Measurements from ENCODE around the gene LRTM2. TPM values are rescaled to one million over a fixed set of nuclear protein-coding genes. Genes with fewer than 3 reads are reported as not detected.

Gene LRTM2
- total and polyA plus RNA-seq, 9 of the 15 experiments (the other 6 are each of a cell fraction or from before 2014, with no cell fraction given) = 0.09 TPM; not detected in 8

DNA sequence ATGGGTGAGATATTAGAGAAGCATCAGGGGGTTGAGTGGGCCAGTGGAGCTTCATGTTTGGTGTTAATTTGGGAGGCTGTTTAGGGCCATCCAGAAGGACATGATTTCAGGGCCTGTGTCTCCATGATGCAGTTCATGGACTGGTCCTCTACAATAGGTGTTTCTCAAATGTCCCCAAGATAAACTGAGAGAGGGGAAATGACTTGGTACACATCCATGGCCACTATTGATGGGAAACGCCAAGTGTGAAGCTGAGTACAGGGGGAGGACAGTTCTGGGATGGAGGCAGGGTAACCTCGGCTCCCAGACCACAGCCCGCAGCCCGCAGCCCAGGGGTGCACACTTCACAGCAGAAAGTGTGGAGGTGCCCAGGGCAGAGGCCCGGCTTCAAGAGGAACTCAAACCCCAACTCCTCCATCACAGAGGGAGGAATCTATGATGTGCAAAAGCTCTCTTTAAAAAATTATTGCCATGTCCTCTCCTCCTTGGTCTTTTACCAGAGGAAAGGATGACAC lies 64.8 kb downstream of the LRTM2 start:
- ChIA-PET CTCF (ENCODE audit: low intra/inter-chr PET ratio) (no interaction called here), POLR2A (no interaction called here)
- Histone ChIP-seq H3K27ac (ENCODE audit: extremely low read depth, low read depth, low read length) (no peak overlapping the region), H3K9me3 (replicated peaks; ENCODE audit: control insufficient read depth, insufficient read depth, low read depth, low read length) (no peaks in the 10 kb centered on the region), H3K36me3 (ENCODE audit: control insufficient read depth, insufficient read depth, low read length) (no peaks in the 10 kb centered on the region), H3K4me1 (replicated peaks in 1 of 2; ENCODE audit: control insufficient read depth in 2 of 2, insufficient read depth in 2 of 2, low read length in 2 of 2) (peaks cover 7 to 12% of the 10 kb centered on the region in 2 experiments; a peak in 4 of 5 replicates), H3K9me1 (ENCODE audit: control insufficient read depth, insufficient read depth, low read length) (no peaks in the 10 kb centered on the region), H3K79me2 (ENCODE audit: control insufficient read depth, insufficient read depth, low read length) (no peaks in the 10 kb centered on the region), H3K4me3 (no peak overlapping the region), H4K20me1 (replicated peaks; ENCODE audit: control insufficient read depth, insufficient read depth, low read length) (no peaks in the 10 kb centered on the region), H2AFZ (ENCODE audit: low read depth, low read length) (no peak overlapping the region), H3K27me3 (ENCODE audit: control insufficient read depth in 2 of 2, insufficient read depth in 2 of 2, low read length in 2 of 2) (peaks cover 0 to 41% of the 10 kb centered on the region in 2 experiments; a peak in 3 of 5 replicates), H3K9ac (ENCODE audit: insufficient read depth in 1 of 2, low read depth in 2 of 2, low read length in 2 of 2) (no peak overlapping the region), H3K4me2 (ENCODE audit: insufficient read depth, low read length) (no peak overlapping the region)
- DNase-seq (ENCODE audit: extremely low read depth in 1 of 4, low spot score in 3 of 4) = no peak
- BruUV-seq (replicated peaks) = no TSS peak
- TF ChIP-seq NFIX (CRISPR knock-in tag; IDR thresholded peaks at IDR 0.05; ENCODE audit: low read depth) (no peak), MTA3 (IDR thresholded peaks at IDR 0.05; ENCODE audit: borderline replicate concordance) (no peak), PRDM10 (IDR thresholded peaks at IDR 0.05; ENCODE audit: partially characterized antibody) (no peak), MEF2A (IDR thresholded peaks at IDR 0.05; ENCODE audit: control insufficient read depth, low read depth, low read length) (no peak), MAFK (IDR thresholded peaks at IDR 0.05; ENCODE audit: low read length) (no peak), EP300 (IDR thresholded peaks at IDR 0.05; ENCODE audit: low read length) (no peak)
- TF ChIP-seq, protein P1, sequence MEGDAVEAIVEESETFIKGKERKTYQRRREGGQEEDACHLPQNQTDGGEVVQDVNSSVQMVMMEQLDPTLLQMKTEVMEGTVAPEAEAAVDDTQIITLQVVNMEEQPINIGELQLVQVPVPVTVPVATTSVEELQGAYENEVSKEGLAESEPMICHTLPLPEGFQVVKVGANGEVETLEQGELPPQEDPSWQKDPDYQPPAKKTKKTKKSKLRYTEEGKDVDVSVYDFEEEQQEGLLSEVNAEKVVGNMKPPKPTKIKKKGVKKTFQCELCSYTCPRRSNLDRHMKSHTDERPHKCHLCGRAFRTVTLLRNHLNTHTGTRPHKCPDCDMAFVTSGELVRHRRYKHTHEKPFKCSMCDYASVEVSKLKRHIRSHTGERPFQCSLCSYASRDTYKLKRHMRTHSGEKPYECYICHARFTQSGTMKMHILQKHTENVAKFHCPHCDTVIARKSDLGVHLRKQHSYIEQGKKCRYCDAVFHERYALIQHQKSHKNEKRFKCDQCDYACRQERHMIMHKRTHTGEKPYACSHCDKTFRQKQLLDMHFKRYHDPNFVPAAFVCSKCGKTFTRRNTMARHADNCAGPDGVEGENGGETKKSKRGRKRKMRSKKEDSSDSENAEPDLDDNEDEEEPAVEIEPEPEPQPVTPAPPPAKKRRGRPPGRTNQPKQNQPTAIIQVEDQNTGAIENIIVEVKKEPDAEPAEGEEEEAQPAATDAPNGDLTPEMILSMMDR (IDR thresholded peaks at IDR 0.05 in 2 of 3, conservative IDR thresholded peaks at IDR 0.05 in 1 of 3; ENCODE audit: insufficient read depth in 2 of 3, low read depth in 1 of 3, low read length in 3 of 3) = no peak
- TF ChIP-seq, protein P2, sequence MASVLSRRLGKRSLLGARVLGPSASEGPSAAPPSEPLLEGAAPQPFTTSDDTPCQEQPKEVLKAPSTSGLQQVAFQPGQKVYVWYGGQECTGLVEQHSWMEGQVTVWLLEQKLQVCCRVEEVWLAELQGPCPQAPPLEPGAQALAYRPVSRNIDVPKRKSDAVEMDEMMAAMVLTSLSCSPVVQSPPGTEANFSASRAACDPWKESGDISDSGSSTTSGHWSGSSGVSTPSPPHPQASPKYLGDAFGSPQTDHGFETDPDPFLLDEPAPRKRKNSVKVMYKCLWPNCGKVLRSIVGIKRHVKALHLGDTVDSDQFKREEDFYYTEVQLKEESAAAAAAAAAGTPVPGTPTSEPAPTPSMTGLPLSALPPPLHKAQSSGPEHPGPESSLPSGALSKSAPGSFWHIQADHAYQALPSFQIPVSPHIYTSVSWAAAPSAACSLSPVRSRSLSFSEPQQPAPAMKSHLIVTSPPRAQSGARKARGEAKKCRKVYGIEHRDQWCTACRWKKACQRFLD (CRISPR knock-in tag; IDR thresholded peaks at IDR 0.05) = no peak
- in situ Hi-C loops (cut with MboI) (no loop called here), intact Hi-C loops (cut with micrococcal nuclease) (no loop called here)
- ATAC-seq = no peak
- WGBS (ENCODE audit: insufficient coverage, low coverage, missing lambda C conversion rate) = 5% methylated on average over 4 of the region's 5 CpGs
- FAIRE-seq = no peak

Data from K562 (cell line).